ENCODE measurements around the gene S100A3. TPM values are rescaled to one million over a fixed set of nuclear protein-coding genes. Genes with fewer than 3 reads are reported as not detected.

S100A3 gene
- total and polyA plus RNA-seq, 2 of the 13 experiments (the other 11 are each of a cell fraction or from before 2014, with no cell fraction given): 2.5 to 4.5 TPM

- TF ChIP-seq ZFP82 (CRISPR knock-in tag; IDR thresholded peaks at IDR 0.05; ENCODE audit: borderline replicate concordance) (no peak), HNRNPK (IDR thresholded peaks at IDR 0.05; ENCODE audit: low read depth, low read length, poor library complexity, severe bottlenecking) (no peak), KDM2A (CRISPR knock-in tag; IDR thresholded peaks at IDR 0.05; ENCODE audit: borderline replicate concordance, low read depth) (peak; percentile 50; the same call in 1 of the 2 replicates), CENPT (CRISPR knock-in tag; IDR thresholded peaks at IDR 0.05; ENCODE audit: low read depth) (no peak), ETV5 (CRISPR knock-in tag; IDR thresholded peaks at IDR 0.05; ENCODE audit: borderline replicate concordance) (peak; percentile 15; the same call in 1 of the 2 replicates), ZNF263 (CRISPR knock-in tag; IDR thresholded peaks at IDR 0.05) (no peak), ATF6 (CRISPR knock-in tag; conservative IDR thresholded peaks at IDR 0.05) (no peak), HDAC6 (IDR thresholded peaks at IDR 0.05; ENCODE audit: low read depth, low read length) (no peak), MED8 (CRISPR knock-in tag; IDR thresholded peaks at IDR 0.05; ENCODE audit: insufficient replicate concordance) (no peak), NFRKB (IDR thresholded peaks at IDR 0.05) (no peak), ZNF567 (CRISPR knock-in tag; IDR thresholded peaks at IDR 0.05; ENCODE audit: borderline replicate concordance) (no peak), BHLHE40 (IDR thresholded peaks at IDR 0.05; ENCODE audit: low read length) (no peak), ZNF713 (CRISPR knock-in tag; IDR thresholded peaks at IDR 0.05) (no peak), ZNF7 (CRISPR knock-in tag; IDR thresholded peaks at IDR 0.05) (no peak)
- TF ChIP-seq, protein P1, sequence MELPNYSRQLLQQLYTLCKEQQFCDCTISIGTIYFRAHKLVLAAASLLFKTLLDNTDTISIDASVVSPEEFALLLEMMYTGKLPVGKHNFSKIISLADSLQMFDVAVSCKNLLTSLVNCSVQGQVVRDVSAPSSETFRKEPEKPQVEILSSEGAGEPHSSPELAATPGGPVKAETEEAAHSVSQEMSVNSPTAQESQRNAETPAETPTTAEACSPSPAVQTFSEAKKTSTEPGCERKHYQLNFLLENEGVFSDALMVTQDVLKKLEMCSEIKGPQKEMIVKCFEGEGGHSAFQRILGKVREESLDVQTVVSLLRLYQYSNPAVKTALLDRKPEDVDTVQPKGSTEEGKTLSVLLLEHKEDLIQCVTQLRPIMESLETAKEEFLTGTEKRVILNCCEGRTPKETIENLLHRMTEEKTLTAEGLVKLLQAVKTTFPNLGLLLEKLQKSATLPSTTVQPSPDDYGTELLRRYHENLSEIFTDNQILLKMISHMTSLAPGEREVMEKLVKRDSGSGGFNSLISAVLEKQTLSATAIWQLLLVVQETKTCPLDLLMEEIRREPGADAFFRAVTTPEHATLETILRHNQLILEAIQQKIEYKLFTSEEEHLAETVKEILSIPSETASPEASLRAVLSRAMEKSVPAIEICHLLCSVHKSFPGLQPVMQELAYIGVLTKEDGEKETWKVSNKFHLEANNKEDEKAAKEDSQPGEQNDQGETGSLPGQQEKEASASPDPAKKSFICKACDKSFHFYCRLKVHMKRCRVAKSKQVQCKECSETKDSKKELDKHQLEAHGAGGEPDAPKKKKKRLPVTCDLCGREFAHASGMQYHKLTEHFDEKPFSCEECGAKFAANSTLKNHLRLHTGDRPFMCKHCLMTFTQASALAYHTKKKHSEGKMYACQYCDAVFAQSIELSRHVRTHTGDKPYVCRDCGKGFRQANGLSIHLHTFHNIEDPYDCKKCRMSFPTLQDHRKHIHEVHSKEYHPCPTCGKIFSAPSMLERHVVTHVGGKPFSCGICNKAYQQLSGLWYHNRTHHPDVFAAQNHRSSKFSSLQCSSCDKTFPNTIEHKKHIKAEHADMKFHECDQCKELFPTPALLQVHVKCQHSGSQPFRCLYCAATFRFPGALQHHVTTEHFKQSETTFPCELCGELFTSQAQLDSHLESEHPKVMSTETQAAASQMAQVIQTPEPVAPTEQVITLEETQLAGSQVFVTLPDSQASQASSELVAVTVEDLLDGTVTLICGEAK (IDR thresholded peaks at IDR 0.05): no peak
- TF ChIP-seq, protein P1 (CRISPR knock-in tag; IDR thresholded peaks at IDR 0.05): no peak
- TF ChIP-seq, protein P2, sequence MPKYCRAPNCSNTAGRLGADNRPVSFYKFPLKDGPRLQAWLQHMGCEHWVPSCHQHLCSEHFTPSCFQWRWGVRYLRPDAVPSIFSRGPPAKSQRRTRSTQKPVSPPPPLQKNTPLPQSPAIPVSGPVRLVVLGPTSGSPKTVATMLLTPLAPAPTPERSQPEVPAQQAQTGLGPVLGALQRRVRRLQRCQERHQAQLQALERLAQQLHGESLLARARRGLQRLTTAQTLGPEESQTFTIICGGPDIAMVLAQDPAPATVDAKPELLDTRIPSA (CRISPR knock-in tag; IDR thresholded peaks at IDR 0.05; ENCODE audit: borderline replicate concordance): no peak
These were observed 3.7 kb downstream of the S100A3 start, which contains the start of gene S100A4 (continued) for GRCh38 chr1:153545067-153546055.

Measured in HepG2 (cell line).